Naive B cell (primary cell): ENCODE measurements around the gene TRAPPC2L. TPM values are rescaled to one million over a fixed set of nuclear protein-coding genes. Genes with fewer than 3 reads are reported as not detected.

Source experiments
- ATAC-seq, 2 donors: fragments of 150-1000 bp; cut with Tn5 transposase; 2 replicates each; pipeline ENCODE4 v1.10.0; 2021; ENCODE audit warnings: low read depth in 2 of 2, mild to moderate bottlenecking in 2 of 2, moderate library complexity in 2 of 2
- DNase-seq: peaks from one replicate; pipeline ENCODE4 v3.0.0; 2022
- H3K27ac Mint-ChIP-seq, 6 donors: one replicate each; pipeline ENCODE4 v1.8.0; 2020 to 2022; ENCODE audit warnings: mild to moderate bottlenecking in 6 of 6, mixed read lengths in 6 of 6, moderate library complexity in 5 of 6, inconsistent platforms in 2 of 6
- H3K27me3 Mint-ChIP-seq, 3 donors: one replicate each; pipeline ENCODE4 v1.8.0; 2021 to 2022; ENCODE audit warnings: mixed read lengths in 3 of 3, mild to moderate bottlenecking in 1 of 3
- H3K36me3 Mint-ChIP-seq, 2 donors: one replicate each; pipeline ENCODE4 v1.8.0; 2020 to 2022; ENCODE audit warnings: mixed read lengths in 2 of 2, inconsistent platforms in 1 of 2, mild to moderate bottlenecking in 1 of 2
- H3K4me1 Mint-ChIP-seq, 3 donors: one replicate each; pipeline ENCODE4 v1.8.0; 2020 to 2022; ENCODE audit warnings: mixed read lengths in 3 of 3, inconsistent platforms in 1 of 3, mild to moderate bottlenecking in 1 of 3, moderate library complexity in 1 of 3
- H3K4me3 Mint-ChIP-seq, 8 donors: one replicate each; pipeline ENCODE4 v1.8.0; 2020 to 2022; ENCODE audit warnings: mild to moderate bottlenecking in 8 of 8, mixed read lengths in 8 of 8, moderate library complexity in 8 of 8, inconsistent platforms in 2 of 8
- H3K9me3 Mint-ChIP-seq, 7 donors: one replicate each; pipeline ENCODE4 v1.8.0; 2020 to 2022; ENCODE audit warnings: mixed read lengths in 7 of 7, mild to moderate bottlenecking in 5 of 7, inconsistent platforms in 2 of 7, moderate library complexity in 1 of 7
- polyA plus RNA-seq, 6 donors: library from polyadenylated mRNA; unstranded; fragments of 300-500 nt; fragmentation: Illumina TruSeq; gene quantifications; one replicate each; pipeline ENCODE4 v1.2.3, GENCODE V29; 2021; ENCODE audit warnings: low read depth in 6 of 6

TRAPPC2L gene
- 100 to 1,000 TPM in 1 of 6 donors, 10 to 100 TPM in 5; 87.3 to 100 (median 90.9) TPM for polyA plus RNA-seq

DNA sequence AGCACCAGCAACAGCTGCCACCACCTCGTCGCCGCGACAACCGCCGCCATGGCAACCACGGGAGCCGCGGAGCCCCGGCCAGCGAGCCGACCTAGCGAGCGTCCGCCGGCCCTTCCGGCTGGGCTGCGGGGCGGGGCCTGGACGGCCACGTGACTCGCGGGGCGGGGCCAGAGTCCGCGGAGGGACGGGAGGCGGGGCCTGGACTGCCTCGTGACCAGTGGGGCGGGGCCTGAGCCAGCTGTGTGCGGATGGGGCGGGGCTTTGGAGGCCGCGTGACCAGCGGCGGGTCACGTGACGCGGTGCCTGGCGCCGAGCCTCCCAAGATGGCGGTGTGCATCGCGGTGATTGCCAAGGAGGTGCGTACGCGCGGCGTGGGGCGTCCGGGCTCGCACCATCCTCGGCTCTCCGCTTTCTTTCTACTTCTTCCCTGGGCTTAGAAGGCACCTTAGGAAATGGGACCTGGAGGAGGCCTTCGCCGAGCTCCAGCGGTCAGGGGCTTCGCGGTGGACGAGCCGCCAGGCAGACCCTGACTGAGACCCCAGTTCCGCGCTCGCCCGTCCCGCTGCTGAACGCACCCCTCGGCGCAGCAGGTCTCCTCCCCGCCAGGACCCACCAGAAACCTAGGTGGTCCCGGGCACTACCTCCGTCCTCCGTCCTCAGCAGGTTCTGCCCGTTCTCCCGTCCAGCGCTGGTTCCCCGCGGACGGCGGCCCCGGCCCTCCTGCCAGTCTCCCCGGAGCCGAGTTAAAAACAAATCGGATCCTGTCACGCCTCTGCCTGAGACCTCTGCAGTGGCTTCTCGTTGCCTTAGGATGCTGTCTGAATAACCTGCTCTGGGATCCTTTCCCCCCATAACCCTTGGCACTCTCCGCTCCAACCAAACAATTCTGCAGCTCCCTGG lies at the start of gene TRAPPC2L, which contains the start of gene GALNS:
TRAPPC2L (plus strand) TSS at position 300 of the 900 bp plus-strand sequence; CDS start at position 324, 24 bp downstream.
GALNS (minus strand) TSS at position 120 of the 900 bp plus-strand sequence; CDS start at position 50, 70 bp downstream.
- Mint-ChIP-seq H3K36me3 (no peaks in the 10 kb centered on the region), H3K9me3 (no peaks in the 10 kb centered on the region), H3K4me1 (peaks cover 20 to 39% (median 34%) of the 10 kb centered on the region in 3 donors), H3K27ac (peak within 1 kb of the TSS; percentile 93 to 99 (median 96)), H3K27me3 (no peaks in the 10 kb centered on the region), H3K4me3 (peak within 1 kb of the TSS; percentile 95 to 100 (median 97))
- DNase-seq (peak; percentile 98), ATAC-seq (peak; percentile 72 to 78)

GRCh38 chr16:88807142-88807625 lies 49.7 kb upstream of the TRAPPC2L start:
- DNase-seq (no peak), ATAC-seq (no peak)
- Mint-ChIP-seq H3K9me3 (no peaks in the 10 kb centered on the region), H3K36me3 (no peaks in the 10 kb centered on the region), H3K4me3 (peak overlapping the region in 1 of 8 donors; percentile 9), H3K4me1 (peaks cover 17 to 29% (median 19%) of the 10 kb centered on the region in 3 donors), H3K27ac (no peak overlapping the region), H3K27me3 (no peaks in the 10 kb centered on the region)

DNA sequence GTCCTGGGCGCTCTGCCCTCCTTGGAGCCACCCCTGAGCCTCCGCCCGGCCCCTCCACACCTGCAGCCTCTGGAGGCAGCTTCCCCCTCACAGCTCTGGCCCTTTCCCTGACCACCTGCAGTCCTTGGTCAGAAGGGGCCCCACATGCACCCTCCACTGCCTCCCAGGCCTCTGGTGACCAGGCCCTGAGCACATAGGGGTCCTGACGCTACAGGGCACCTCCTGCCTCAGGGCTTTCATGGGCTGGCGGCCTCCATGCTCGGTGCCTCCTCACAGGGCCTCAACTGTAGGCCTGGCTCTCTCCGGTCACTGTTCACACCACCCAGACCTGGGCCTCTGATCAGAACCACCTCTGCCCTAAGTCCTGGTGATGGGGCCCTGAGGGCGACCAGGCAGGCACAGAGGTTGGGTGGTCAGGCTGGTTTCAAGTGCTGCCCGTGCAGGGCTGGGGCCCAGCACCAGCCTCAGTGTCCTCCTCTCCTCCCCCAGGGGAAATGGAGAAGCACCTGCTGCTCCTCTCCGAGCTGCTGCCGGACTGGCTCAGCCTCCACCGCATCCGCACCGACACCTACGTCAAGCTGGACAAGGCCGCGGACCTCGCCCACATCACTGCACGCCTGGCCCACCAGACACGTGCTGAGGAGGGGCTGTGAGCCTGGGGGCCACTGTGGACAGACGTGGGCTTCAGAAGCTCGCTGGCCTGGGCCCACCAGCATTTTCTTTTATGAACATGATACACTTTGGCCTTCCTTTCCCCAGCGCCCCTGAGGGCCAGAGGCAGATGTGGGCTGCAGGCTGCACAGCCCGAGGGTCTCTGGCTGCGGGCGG lies 49.1 kb upstream of the TRAPPC2L start:
- H3K4me3 Mint-ChIP-seq: peak overlapping the region in 3 of 8 donors; percentile 25 to 93 (median 29)
- ATAC-seq (no peak), DNase-seq (no peak)
- H3K27me3 Mint-ChIP-seq: no peaks in the 10 kb centered on the region
- no peaks in the 10 kb centered on the region for H3K9me3 Mint-ChIP-seq
- H3K36me3 Mint-ChIP-seq: no peaks in the 10 kb centered on the region
- H3K27ac Mint-ChIP-seq: peak overlapping the region in 2 of 6 donors; percentile 41 to 69
- peaks cover 14 to 35% (median 17%) of the 10 kb centered on the region in 3 donors for H3K4me1 Mint-ChIP-seq

GRCh38 chr16:88809068-88809675 lies 47.8 kb upstream of the TRAPPC2L start:
- Mint-ChIP-seq H3K4me3 (peak overlapping the region in 6 of 8 donors; percentile 20 to 93 (median 26)), H3K36me3 (no peaks in the 10 kb centered on the region), H3K4me1 (peaks cover 12 to 35% (median 16%) of the 10 kb centered on the region in 3 donors), H3K9me3 (no peaks in the 10 kb centered on the region), H3K27ac (no peak overlapping the region), H3K27me3 (no peaks in the 10 kb centered on the region)
- ATAC-seq (no peak), DNase-seq (no peak)

DNA sequence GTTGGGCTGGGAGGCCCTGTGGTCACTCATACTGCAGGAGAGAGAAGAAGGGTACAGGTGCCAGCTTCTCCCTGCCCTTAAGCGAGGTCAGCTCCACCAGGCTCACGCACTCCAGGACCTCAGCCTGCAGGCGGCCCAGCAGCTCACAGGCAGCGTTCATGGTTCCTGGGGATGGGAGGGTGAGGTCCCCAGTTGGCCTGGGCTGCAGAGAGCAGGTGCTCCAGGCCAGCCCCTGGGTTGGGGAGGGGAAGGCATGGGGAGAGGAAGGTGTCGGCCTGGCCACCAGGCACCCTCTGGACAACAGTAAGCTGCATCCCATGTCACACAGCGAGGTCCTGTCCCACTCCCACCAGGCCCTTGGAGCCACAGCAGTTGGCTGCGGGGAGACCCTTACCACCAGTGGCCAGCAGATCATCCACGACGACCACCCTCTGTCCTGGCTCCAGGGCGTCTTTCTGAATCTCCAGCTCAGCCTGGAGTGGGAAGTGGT lies 47.2 kb upstream of the TRAPPC2L start:
- Mint-ChIP-seq H3K4me1 (peaks cover 12 to 35% (median 14%) of the 10 kb centered on the region in 3 donors), H3K4me3 (peak overlapping the region in 5 of 8 donors; percentile 72 to 95 (median 93)), H3K36me3 (no peaks in the 10 kb centered on the region), H3K27ac (no peak overlapping the region), H3K27me3 (no peaks in the 10 kb centered on the region), H3K9me3 (no peaks in the 10 kb centered on the region)
- no peak for DNase-seq
- no peak for ATAC-seq

DNA sequence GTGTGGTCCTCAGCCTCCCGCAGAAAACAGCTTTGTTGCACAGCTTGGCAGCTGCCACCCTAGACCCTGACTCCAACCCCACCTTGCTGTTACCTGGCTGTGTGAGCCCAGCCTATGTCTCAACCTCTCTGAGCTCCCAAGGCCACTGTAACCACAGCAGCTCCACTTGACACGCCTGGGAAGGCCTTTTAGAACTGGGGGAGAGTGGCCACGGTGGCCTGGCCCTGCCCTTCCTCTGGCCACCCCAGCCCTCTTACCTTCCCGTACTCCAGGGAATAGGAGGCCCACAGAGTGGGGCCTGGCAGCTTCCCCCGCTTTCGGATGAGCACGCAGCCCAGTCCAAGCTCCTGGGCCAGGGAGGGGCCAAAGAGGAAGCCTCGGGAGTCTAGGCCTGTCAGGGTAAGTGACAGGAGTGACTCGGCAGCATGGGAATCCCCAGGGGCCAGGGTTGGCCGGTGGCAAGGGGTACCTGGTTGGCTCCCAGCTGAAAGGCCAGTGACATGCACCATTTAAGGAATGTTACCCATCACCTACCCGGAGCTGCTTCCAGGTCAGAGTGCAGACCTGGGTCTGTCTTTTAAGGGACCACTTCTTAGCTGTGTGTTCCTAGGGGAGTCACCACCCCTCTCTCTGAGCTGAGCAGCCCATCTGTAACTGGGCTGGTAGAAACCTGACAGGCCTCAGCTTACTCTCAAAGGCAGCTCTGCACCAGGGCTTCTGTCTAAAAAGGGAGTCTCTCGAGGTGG lies 46.6 kb upstream of the TRAPPC2L start:
- peaks cover 12 to 35% (median 14%) of the 10 kb centered on the region in 3 donors for H3K4me1 Mint-ChIP-seq
- no peaks in the 10 kb centered on the region for H3K36me3 Mint-ChIP-seq
- peak overlapping the region in 3 of 6 donors; percentile 89 to 98 (median 90) for H3K27ac Mint-ChIP-seq
- no peaks in the 10 kb centered on the region for H3K9me3 Mint-ChIP-seq
- no peaks in the 10 kb centered on the region for H3K27me3 Mint-ChIP-seq
- no peak for DNase-seq
- peak overlapping the region; percentile 87 to 97 (median 94) for H3K4me3 Mint-ChIP-seq
- no peak for ATAC-seq

DNA sequence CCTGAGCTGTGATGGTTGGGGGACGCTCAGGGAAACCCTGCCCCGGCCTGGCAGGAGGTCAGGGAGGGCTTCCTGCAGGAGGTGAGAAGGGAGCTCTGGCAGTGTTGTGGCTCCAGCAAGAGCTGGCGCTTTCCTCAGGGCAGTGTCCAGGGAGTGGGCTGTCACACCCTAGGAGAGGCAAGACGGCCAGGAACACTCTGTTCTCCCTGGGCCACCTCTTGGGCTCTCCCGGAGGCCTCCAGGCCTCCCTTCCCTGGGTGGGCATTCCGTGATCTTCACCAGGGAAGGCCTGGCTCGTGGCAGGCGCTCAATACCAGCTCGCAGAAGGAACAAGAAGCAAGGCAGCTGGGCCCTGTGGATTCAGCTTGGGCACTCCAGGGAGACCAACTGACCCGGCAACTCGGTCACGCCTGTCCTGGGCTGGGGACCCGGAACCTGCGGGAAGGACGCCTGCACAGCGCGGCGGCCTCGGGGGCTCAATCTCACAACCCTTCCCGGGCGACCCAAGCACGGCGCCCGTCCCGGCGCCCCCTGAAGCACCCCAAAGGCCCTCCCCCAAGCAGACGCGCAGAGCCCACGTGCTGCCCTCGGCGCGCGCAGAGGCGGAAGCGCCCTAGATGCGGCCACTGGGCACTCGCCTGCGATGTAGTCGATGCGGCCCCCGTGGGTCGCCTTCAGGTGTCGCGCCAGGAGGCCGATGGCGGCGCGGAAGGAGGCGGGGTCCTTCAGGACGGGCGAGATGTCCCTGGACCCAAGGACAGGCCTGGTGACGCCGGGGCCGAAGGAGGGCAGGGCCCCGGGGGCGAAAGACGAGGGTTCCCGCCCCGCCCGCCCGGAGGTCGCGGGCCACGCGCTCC lies 45.8 kb upstream of the TRAPPC2L start:
- peak overlapping the region; percentile 87 to 97 (median 94) for H3K4me3 Mint-ChIP-seq
- peak; percentile 37 for ATAC-seq

GRCh38 chr16:88811769-88812512 lies 45.0 kb upstream of the TRAPPC2L start, which contains the start of gene APRT:
TSS of gene APRT (minus strand) at chr16:88811928. CDS start at chr16:88811899, 29 bp downstream.
- Mint-ChIP-seq H3K27ac (peak within 1 kb of the TSS; percentile 90 to 99 (median 98)), H3K4me1 (peaks cover 12 to 35% (median 14%) of the 10 kb centered on the region in 3 donors), H3K4me3 (peak within 1 kb of the TSS; percentile 91 to 98 (median 94)), H3K27me3 (no peaks in the 10 kb centered on the region), H3K36me3 (no peaks in the 10 kb centered on the region), H3K9me3 (no peaks in the 10 kb centered on the region)
- ATAC-seq (peak; percentile 81 to 82), DNase-seq (peak; percentile 98)

More for the DNA sequence above, 45.8 kb upstream of the TRAPPC2L start:
- Mint-ChIP-seq H3K9me3 (no peaks in the 10 kb centered on the region), H3K4me1 (peaks cover 12 to 35% (median 14%) of the 10 kb centered on the region in 3 donors), H3K36me3 (no peaks in the 10 kb centered on the region), H3K27me3 (no peaks in the 10 kb centered on the region), H3K27ac (peak overlapping the region; percentile 33 to 98 (median 89))
- peak; percentile 66 for DNase-seq

DNA sequence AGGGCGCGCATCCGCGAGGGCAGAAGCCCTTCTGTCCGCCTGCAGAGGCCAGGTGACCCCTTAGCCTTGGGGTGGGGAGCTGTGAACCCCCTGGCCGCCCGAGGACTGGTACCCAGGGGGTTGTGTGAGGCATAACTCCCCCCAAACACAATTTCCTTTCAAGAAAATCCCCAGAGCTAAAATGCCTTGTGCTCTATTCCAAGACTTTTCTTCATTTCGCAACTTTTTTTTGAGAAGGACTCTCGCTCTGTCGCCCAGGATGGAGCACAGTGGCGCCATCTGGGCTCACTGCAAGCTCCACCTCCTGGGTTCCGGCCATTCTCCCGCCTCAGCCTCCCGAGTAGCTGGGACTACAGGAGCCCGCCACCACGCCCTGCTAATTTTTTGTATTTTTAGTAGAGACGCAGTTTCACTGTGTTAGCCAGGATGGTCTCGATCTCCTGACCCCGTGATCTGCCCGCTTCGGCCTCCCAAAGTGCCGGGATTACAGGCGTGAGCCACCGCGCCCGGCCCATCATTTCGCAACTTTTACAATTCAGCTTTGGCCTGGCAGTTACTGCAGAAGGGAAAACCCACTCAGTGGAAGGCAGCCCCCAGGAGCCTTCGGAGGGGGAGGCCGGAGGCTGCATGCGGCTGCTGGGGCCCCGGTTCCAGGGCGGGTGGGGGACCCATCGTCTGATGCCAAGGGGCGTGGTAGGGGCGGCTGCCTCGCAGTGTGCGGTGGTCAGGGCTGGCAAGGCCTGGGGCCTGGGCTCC lies 44.2 kb upstream of the TRAPPC2L start:
- Mint-ChIP-seq H3K9me3 (no peaks in the 10 kb centered on the region), H3K27me3 (no peaks in the 10 kb centered on the region), H3K27ac (peak overlapping the region in 3 of 6 donors; percentile 79 to 90 (median 83)), H3K36me3 (no peaks in the 10 kb centered on the region), H3K4me1 (peaks cover 12 to 35% (median 14%) of the 10 kb centered on the region in 3 donors), H3K4me3 (peak overlapping the region; percentile 77 to 98 (median 90))
- ATAC-seq (no peak), DNase-seq (no peak)
